HG03064 (cell line): Measurements from ENCODE around the gene PRKG1.
"Not testable (repeated sequence)": the region's sequence is repeated elsewhere in the genome, so short reads cannot be mapped to it uniquely, and the experiment has no call there.

Experiments
- ATAC-seq: cut with Tn5 transposase; IDR thresholded peaks from one replicate; pipeline ENCODE4 v1.9.1; 2021; ENCODE audit warnings: low read depth; ENCODE audit not compliant: unreplicated experiment

PRKG1 gene

DNA sequence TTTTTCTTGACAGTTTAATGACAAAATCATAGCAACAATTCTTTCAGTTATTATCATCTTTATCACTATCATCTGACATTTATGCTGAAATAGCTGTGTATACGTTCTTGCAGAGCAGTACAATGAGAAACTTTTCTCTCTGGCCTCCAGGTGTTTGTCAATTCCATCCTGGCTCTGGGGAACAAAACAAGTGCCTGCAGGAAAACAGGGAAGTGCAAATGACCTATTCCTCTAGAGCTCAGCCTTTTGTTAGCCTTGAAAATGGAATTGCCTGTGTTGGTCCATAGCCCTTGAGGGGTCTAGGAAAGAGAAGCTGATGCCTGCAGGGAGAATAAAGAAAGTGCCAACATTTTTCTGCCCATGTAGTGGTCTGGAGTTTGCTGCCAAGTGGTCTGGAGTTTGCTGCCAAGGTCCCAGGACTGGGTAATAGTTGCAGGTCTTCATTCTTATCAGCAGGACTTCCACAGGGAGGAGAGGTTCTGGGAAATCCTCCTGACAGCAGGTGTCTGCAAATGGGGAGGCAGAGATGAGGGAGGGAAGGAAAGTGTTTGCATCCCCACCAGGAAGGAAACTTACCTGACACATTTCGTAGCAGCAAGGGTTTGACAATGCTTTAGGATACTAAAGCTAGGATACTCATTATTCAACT is 635.2 kb downstream of the PRKG1 start:
- ATAC-seq: no peak

DNA sequence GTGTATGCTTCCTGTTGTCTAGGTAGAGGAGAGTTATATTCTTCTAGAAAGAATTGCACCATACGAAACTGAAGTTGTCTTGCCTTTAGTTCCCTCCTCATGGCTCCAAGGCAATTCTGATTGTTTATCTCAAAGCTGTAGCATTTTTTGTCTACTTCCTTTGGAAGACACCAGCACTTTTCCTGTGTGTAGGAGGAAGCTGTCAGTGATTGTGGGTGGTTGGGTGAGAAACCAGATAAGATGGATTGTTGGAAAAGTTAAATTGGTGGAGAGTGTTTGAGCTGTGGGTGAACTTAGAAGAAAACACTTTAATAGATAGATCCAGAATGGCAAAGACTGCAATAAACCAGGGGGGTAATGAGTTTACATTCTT is 637.2 kb downstream of the PRKG1 start:
- ATAC-seq: no peak

DNA sequence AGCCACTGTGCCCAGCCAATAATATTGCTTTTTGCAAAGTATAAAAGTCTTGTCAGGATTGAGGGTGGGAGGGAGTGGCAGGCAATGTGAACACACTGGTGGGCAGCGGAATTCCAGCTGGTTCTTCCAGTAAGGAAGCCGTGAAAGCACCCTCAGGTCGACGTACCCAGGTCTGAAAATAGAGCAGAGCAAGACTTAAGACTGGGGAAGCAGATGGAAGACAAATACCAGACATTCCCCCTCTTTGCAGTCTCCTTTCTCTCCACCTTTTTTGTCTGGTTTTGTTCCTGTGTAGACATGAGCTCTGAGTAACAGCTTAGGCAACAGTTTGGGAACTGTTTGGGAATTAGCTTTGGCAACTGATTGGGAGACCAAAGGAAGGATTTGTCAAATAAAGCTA is 642.7 kb downstream of the PRKG1 start:
- ATAC-seq: no peak

DNA sequence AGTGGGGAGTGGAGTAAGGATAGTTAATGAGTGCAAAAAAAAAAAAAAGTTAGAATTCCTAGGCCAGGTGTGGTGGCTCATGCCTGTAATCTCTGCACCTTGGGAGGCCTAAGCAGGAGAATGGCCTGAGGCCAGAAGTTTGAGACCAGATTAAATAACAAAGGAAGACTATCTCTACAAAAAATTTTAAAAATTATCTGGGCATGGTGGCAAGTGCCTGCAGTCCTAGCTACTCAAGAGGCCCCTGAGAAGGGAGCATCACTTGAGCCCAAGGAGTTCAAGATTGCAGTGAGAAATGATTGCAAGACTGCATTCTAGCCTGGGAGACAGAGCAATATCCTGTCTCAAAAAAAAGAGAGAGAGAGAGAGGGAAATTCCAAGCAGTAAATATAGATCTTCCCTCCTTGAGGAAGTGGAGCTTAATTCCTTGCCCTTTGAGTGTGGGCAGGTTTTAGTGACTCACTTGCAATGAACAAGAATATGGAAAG is 644.6 kb downstream of the PRKG1 start:
- ATAC-seq: no peak

DNA sequence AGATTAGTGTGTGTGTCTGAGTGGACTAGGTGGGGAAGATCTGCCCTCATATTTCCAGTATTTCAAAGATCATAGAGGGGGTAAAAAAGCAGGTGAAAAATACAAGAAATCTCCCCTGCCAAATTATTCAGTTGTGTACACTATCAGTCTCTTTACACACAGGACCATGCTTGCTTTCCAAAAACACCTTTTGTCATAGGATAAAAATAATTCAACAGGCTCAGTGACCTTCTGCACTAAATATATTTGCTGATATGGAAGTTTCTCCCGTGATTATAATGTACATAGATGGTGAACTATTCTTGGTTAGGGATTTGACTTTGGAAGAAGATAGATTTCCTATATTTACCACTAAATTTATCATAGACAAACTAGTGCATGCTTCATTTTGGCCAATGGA is 649.8 kb downstream of the PRKG1 start:
- ATAC-seq: no peak

DNA sequence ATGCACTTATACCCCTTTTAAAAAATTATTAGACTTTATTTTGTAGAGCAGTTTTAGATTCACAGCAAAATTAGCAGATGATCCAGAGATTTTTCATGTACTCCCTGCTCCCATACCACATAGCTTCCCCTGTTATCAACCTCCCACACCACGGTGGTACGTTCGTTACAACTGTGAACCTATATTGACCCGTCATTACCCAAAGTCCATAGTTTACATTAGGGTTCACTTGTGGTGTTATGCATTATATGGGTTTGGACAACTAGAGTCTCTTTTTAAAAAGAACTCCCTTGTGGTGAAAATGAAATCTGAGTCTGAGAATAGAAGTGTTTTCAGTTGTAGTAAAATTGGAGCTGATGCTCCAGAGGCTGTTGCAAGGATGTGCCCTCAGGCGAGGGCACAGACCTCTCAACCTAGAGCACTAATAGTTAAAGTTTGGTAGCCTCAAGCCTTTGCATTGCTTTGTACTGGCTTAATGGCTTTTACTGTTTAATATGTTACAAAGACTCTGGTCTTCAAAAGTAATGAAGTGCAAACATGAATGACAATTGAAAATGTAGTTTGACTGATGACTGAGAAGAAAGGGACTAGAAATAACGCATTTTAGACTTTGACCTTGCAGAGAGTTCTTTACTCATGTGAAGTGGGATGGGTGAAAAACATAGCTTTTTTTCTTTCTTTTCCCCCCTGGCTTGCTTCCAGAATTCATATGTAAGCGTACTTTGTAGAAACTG is 655.7 kb downstream of the PRKG1 start:
- no peak for ATAC-seq

DNA sequence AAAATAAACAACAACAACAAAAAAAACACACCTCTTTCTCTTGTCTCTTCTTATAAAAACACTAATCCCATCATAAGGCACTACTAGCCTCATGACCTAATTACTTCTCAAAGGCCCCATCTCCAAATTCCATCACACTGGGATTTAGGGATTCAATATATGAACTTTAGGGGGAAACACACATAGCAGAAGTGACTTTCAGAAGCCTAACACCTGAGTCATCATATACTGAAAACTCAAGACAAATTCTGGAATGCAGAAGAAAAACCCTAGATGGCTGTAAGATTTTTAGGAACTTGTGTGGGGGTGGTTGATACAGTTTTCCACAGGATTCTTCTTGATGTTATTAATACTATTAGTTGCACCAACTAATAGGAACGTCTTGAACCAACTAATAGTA is 658.8 kb downstream of the PRKG1 start:
- no peak for ATAC-seq

DNA sequence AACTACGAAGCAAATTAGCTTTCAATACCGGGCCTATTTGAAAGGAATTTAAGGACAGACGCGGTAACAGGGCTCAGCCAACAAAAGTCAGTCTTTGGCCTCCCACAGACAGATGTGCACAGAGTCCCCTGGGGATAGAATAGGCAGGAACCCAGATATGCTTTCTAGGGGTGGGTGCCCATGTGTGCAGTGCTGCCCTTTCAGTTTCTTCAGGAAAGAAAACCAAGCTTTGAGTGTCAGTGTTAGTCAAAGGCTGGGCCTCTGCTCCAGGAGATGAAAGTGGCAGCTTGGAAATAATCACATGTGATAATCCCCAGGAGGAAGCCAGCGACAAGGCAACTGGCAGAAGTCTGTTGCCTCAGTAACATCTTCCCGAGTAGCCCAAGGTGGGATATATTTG is 668.9 kb downstream of the PRKG1 start:
- peak; percentile 96 for ATAC-seq

DNA sequence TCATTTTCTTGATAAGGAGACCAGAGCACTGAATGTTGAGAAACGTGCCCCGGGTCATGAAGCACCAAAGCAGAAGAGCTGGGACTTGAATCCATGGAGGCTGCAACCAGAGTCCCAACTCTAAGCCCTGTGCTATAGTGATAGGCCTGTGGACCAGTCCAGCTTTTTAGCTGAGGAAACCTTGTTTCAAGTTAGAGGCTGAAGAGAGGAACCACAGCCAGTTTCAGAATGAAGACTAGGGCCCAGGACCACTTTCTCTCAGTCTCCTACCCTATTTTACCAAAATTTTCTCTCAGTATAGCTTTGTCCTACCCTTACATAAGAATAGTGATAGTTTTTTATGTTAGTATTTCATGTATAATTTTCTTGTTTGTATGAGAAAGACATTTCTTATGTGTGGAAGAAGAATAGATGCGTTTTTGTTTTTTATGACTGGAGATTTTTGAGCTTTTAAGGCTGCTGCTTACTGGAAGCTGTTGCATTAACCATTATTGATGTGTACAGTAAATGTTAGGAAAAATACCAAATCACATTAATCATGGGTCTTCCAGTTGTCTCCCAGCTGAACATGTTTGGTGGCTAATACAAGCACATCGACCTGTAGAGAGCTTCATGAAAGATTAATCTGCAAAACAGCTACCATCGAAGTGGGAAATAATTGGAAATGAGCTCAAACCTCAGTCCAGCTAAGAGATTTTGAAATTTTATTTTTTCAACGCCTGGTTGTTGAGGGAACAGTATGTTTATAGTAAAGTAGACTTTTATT is 670.1 kb downstream of the PRKG1 start:
- ATAC-seq: no peak

DNA sequence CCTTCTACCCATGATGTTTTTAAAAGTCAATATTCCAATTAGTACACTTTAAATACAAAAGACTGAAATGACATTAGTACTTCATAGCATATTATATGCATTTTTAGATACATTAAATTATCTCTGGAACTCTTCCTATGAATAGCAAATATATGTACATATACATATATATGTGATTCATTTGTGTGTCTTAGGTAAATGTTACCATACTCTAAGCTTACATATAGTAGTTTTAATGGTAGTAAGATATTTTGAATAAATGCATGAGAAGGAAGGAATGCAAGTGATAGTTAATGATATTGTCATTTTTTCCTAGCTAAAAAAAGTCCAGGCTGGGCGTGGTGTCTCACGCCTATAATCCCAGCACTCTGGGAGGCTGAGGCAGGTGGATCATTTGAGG is 671.1 kb downstream of the PRKG1 start:
- ATAC-seq: no peak

DNA sequence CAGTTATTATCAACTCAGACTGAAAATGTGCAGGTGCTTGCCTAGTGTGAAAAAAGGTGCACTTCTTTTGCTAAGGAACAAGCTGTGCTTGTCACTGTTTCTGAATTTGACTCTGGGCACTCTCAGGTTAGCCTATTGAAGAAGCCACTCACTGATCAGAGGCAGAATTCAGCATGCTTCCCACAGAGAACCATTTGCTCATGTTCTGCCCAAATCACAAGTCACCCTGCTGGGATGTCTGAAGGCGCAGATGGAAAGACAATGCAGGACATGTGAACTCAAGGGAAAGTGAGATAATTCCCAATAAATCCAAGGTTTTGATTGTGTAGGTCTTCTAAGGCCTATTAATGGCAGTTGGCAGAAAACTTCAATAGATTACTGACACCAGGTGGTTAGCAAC is 672.9 kb downstream of the PRKG1 start:
- no peak for ATAC-seq

DNA sequence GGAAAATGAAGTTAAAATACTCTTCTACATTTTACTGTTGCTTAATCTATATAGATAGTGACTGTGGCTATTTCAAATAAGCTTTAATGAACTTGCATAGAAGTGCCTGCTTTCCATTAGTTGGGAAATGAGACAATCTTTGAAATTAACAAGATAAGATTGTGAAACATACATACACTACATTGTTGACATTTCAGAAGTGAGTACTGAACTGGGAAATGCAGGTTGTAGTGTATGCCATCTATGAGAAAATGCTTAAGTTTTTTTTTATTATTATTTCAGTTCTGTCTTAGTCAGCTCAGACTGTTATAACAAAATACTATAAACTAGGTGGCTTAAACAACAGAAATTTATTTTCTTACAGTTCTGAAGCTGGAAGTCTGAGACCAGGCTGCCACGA is 674.7 kb downstream of the PRKG1 start:
- ATAC-seq: no peak

DNA sequence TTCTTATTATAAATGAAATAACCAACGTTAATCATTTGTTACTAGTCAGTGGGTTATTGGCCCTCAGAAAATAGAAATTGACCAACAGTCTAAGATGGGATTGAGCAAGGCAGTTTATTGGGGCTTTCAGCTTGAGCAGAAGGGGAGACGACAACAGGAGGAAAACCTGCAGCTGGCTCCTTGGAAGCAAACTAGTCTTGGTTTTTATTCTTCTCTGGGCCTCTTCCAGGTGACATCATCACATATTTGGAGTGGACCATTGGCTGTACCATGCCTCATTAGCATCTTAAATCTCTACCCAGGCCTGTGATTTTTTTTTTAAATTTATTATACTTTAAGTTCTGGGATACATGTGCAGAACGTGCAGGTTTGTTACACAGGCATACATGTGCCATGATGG is 684.1 kb downstream of the PRKG1 start:
- ATAC-seq: no peak

DNA sequence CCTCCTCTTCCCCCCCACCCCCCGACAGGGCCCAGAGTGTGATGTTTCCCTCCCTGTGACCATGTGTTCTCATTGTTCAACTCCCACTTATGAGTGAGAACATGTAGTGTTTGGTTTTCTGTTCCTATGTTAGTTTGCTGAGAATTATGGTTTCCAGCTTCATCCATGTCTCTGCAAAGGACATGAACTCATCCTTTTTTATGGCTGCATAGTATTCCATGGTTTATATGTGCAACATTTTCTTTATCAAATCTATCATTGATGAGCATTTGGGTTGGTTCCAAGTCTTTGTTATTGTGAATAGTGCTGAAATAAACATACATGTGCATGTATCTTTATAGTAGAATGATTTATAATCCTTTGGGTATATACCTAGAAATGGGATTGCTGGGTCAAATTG is 684.6 kb downstream of the PRKG1 start:
- not testable (repeated sequence) for ATAC-seq

DNA sequence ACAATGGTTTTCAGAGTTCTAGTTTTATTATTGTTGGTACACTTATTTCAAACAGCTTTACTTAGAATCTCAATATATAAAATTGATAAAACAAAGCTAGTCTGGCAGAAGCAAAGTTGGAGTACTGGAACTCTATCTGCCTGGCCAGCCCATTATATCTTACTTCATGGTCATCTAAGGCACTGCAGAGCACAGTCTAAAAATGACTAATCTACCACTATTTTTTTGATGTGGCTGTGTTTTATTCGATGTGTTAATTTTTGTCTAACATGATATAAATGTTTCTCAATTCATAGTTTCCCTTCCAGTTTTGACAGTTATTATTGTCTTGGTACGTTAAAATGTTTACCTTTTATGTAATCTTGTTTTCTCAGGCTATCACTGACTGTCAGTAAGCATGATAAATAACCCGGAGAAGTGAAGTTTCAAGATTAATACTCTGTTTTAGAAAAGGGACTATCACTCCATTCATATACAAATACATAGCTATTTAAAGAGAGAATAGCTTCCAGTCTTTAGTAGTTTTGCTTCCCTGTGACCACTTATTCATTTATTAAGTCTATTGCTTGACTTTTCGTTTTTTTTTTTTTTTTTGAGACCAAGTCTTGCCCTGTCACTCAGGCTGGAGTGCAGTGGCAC is 685.7 kb downstream of the PRKG1 start:
- peak; percentile 57 for ATAC-seq

DNA sequence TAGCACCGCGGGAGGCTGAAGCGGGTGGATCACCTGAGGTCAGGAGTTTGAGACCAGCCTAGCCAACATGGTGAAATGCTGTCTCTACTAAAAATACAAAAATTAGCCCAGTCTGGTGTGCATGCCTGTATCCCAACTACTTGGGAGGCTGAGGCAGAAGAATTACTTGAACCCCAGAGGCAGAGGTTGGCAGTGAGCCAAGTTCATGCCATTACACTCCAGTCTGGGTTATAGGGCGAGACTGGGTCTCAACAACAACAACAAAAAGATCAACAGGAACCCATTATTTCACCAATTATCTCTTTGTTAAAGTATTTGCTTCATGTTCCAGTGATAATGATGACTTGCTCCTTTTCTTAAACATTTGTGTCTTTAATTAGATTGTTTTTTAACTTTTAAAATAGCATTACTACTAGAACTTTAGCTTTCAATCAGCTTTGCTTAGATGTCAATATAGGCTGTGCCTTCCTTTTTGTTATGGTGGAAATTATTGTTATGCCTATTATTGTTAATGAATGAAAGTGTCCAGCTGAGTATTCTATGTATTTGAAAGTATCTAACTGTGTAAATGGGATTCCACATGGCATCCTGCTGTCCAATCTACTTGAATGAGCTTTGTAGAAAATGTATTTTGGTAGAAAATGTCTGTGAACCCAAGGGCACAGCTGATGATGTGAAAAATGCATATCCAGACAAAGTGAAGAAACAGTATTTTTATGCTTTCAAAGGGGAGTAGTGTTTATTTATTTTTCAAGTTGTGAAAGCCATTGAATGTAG is 686.8 kb downstream of the PRKG1 start:
- no peak for ATAC-seq

DNA sequence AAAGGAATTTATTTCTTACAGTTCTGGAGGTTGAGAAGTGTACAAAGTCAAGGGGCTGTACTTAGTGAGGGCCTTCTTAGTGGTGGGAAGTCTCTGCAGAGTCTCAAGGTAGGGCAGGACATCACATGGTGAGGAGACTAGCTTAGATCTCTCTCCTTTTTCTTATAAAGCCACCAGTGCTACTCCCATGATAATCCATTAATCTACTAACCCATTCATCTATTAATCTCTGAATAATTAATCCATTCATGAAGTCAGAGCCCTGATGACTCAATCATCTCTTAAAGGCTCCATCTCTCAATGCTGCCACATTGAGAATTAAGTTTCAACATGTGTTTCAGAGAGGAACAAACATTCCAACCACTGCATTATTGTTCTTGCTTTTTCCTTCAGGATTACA is 689.5 kb downstream of the PRKG1 start:
- ATAC-seq: no peak

DNA sequence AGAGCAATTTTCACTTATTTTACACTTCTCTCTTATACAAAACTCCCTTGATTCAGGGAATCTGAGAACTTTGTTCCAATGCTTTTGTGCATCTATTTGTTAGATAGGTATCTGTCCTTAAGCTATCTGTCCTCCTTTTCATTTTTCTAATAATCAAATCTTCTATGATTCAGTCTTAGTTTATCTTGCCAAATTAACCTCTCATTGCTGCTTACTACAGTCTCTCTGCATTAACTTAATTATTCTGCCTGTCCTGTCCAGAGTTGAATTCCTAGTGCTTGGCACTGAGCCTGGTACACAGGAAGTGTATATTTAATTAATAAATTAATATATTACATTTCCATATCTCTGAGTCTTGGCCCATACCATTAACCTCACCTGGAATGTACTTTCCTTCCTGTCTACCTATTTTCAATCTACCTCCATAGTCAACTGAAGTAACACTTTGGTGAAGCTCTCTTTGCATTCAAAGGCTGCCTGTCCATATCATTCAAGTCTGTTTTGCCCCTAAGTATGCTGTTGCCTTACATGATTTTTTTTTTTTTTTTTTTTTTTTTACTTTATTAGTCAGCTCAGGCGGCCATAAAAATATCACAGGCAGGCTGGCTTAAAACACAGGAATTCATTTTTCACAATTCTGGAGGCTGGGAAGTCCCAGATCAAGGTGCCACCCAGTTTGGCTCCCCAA is 691.1 kb downstream of the PRKG1 start:
- no peak for ATAC-seq

DNA sequence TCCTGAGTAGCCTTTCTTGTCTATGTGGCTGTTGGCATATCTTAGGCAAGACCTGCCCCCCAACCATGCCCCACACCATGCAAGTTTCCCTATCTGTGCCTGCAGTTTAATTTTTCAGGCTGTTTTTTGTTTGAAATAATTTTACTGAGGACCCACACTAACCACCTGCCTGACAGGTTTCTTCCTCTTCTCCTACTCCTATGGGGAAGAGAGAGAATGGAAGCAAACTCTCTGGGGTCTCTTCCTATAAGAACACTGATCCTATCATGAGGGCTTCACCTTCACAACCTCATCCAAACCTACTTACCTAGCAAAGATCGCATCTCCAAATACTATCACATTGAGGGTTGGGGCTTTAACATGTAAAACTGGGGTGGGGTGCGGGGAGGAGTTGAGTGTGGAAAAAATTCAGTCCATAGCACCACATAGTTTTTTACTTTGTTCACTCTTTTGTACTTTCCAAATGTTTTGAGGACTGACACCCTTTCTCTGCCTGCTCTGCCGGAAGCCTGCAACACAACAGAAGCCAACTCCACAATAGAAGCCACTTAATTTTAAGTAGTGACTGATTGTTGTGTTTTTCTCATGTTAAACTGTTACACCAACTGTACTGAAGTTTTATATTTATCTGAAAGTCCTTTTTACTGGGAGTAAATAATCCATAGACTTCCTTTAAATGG is 692.3 kb downstream of the PRKG1 start:
- no peak for ATAC-seq
